ENCODE results near the gene PCBP4. TPM values are rescaled to one million over a fixed set of nuclear protein-coding genes. Genes with fewer than 3 reads are reported as not detected.

Gene PCBP4
- total RNA-seq, 4 donors from 2014 or later, result 22.4 to 382 (median 63.6) TPM

- Histone ChIP-seq H3K4me3 (no peak overlapping the region), H3K27me3 (no peaks in the 10 kb centered on the region), H3K4me1 (no peaks in the 10 kb centered on the region), H3K27ac (no peak overlapping the region), H3K36me3 (no peaks in the 10 kb centered on the region), H3K9me3 (no peaks in the 10 kb centered on the region)
- DNase-seq, result no peak
- TF ChIP-seq POLR2AphosphoS5 (IDR thresholded peaks at IDR 0.05) (no peak), POLR2A (IDR thresholded peaks at IDR 0.05) (no peak), EP300 (IDR thresholded peaks at IDR 0.05; ENCODE audit: low read depth) (no peak)
- TF ChIP-seq, protein P1, sequence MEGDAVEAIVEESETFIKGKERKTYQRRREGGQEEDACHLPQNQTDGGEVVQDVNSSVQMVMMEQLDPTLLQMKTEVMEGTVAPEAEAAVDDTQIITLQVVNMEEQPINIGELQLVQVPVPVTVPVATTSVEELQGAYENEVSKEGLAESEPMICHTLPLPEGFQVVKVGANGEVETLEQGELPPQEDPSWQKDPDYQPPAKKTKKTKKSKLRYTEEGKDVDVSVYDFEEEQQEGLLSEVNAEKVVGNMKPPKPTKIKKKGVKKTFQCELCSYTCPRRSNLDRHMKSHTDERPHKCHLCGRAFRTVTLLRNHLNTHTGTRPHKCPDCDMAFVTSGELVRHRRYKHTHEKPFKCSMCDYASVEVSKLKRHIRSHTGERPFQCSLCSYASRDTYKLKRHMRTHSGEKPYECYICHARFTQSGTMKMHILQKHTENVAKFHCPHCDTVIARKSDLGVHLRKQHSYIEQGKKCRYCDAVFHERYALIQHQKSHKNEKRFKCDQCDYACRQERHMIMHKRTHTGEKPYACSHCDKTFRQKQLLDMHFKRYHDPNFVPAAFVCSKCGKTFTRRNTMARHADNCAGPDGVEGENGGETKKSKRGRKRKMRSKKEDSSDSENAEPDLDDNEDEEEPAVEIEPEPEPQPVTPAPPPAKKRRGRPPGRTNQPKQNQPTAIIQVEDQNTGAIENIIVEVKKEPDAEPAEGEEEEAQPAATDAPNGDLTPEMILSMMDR (IDR thresholded peaks at IDR 0.05), result no peak
- in situ Hi-C loops (cut with MboI; ENCODE audit: low pct_ligation_motif_present in 1 of 4, low pct_unique_long_range_greater_than_20kb in 1 of 4, low sequenced_read_pairs in 3 of 4), result no loop called here
- 97% methylated on average over 5 of the region's 5 CpGs; no CpG with 5 or more reads in 1 of the 2 donors for WGBS, 2 donors (ENCODE audit: low coverage in 1 of 2)
- intact Hi-C loops (cut with DNase I; ENCODE audit: low total_unique reads), result loop anchor here (5.0 kb wide), 1 partner anchor 1863 kb away; no protein-coding TSS in a partner anchor
Observed at GRCh38 chr3:51949121-51949520, 18.1 kb downstream of the PCBP4 start.

- no peak overlapping the region for H3K27ac ChIP-seq
- intact Hi-C loops (cut with DNase I; ENCODE audit: low total_unique reads), result loop anchor here (5.0 kb wide), 1 partner anchor 1864 kb away; no protein-coding TSS in a partner anchor
- H3K4me3 ChIP-seq, result no peak overlapping the region
- H3K4me1 ChIP-seq, result peaks cover 0 to 4% (median 2%) of the 10 kb centered on the region in 4 donors
- in situ Hi-C loops (cut with MboI; ENCODE audit: low pct_ligation_motif_present in 1 of 4, low pct_unique_long_range_greater_than_20kb in 1 of 4, low sequenced_read_pairs in 3 of 4), result no loop called here
- no peak for TF ChIP-seq EP300 (IDR thresholded peaks at IDR 0.05; ENCODE audit: low read depth)
- TF ChIP-seq POLR2A (IDR thresholded peaks at IDR 0.05), result no peak
- no peak for TF ChIP-seq POLR2AphosphoS5 (IDR thresholded peaks at IDR 0.05)
- TF ChIP-seq, protein P1 (IDR thresholded peaks at IDR 0.05), result no peak
- no peaks in the 10 kb centered on the region for H3K27me3 ChIP-seq
- H3K36me3 ChIP-seq, result no peaks in the 10 kb centered on the region
- no peak for DNase-seq
- no peaks in the 10 kb centered on the region for H3K9me3 ChIP-seq
- 97% methylated on average over 10 of the region's 10 CpGs; no CpG with 5 or more reads in 1 of the 2 donors for WGBS, 2 donors (ENCODE audit: low coverage in 1 of 2)
Observed at GRCh38 chr3:51948016-51948580, 19.2 kb downstream of the PCBP4 start.

DNA sequence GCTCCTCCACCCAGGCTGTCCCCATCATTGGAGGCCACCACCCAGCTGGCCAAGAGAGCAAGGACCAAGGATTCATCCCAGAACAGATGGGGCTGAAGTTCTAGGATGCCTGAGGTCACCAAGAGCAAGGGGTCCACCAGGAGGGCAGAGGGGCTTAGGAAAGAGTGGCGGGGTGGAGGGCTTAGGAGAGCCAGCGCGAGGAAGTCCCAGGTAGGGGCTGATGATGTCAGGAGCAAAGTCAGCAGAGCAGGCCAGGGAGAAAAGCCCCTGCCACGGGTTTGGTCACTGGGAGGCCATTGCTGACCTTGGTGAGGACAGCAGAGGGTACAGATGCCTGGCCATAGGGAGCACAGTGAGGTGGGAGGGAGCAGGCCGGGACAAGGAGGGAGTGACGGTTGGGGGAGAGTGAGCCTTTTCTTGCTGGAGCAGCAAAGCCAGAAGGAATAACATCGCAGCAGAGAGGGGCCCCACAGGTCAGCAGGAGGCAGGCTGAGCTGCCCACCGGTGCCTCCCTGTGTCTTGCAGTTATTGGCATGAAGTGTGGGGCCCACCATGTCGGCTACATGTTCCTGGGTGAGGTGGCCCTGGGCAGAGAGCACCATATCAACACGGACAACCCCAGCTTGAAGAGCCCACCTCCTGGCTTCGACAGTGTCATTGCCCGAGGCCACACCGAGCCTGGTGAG, 19.9 kb downstream of the PCBP4 start:
- no peaks in the 10 kb centered on the region for H3K27me3 ChIP-seq
- H3K9me3 ChIP-seq, result no peaks in the 10 kb centered on the region
- 74 to 80% methylated on average over 4 to 13 of the region's 13 CpGs for WGBS, 2 donors (ENCODE audit: low coverage in 1 of 2)
- intact Hi-C loops (cut with DNase I; ENCODE audit: low total_unique reads) (loop anchor here (5.0 kb wide), 1 partner anchor 1865 kb away; no protein-coding TSS in a partner anchor), in situ Hi-C loops (cut with MboI; ENCODE audit: low pct_ligation_motif_present in 1 of 4, low pct_unique_long_range_greater_than_20kb in 1 of 4, low sequenced_read_pairs in 3 of 4) (no loop called here)
- H3K4me3 ChIP-seq, result no peak overlapping the region
- H3K36me3 ChIP-seq, result no peaks in the 10 kb centered on the region
- no peak for DNase-seq
- H3K4me1 ChIP-seq, result peaks cover 4 to 11% (median 10%) of the 10 kb centered on the region in 4 donors
- no peak for TF ChIP-seq POLR2AphosphoS5 (IDR thresholded peaks at IDR 0.05)
- TF ChIP-seq EP300 (IDR thresholded peaks at IDR 0.05; ENCODE audit: low read depth), result no peak
- TF ChIP-seq POLR2A (IDR thresholded peaks at IDR 0.05), result no peak
- TF ChIP-seq, protein P1 (IDR thresholded peaks at IDR 0.05), result no peak
- no peak overlapping the region for H3K27ac ChIP-seq

DNA sequence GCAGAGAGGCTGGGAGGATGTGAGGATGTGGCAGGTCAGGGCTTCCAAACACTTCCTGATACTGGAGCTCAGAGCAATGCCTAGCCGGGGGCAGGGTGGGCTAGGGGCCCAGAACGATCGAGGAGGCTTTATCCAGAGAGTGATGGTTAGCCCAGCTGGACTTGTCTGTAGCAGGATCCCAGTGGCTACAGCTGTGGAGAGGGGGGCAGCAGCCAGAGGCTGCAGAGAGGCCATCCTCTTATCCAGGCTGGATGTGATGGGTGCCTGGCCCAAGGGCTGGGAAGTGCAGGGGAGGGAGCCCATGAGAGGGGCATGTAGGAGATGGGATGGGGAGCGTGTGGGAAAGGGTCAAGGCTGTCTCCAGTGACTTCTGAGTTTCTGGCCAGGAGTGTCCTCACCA, 20.5 kb downstream of the PCBP4 start:
- no peak for DNase-seq
- H3K36me3 ChIP-seq, result no peaks in the 10 kb centered on the region
- H3K27me3 ChIP-seq, result no peaks in the 10 kb centered on the region
- peaks cover 6 to 12% (median 12%) of the 10 kb centered on the region in 4 donors for H3K4me1 ChIP-seq
- H3K27ac ChIP-seq, result no peak overlapping the region
- 84% methylated on average over 3 to 4 of the region's 4 CpGs for WGBS, 2 donors (ENCODE audit: low coverage in 1 of 2)
- intact Hi-C loops (cut with DNase I; ENCODE audit: low total_unique reads), result loop anchor here (5.0 kb wide), 1 partner anchor 1866 kb away; no protein-coding TSS in a partner anchor
- no peak for TF ChIP-seq POLR2AphosphoS5 (IDR thresholded peaks at IDR 0.05)
- TF ChIP-seq EP300 (IDR thresholded peaks at IDR 0.05; ENCODE audit: low read depth), result no peak
- TF ChIP-seq, protein P1 (IDR thresholded peaks at IDR 0.05), result no peak
- TF ChIP-seq POLR2A (IDR thresholded peaks at IDR 0.05), result no peak
- H3K9me3 ChIP-seq, result no peaks in the 10 kb centered on the region
- H3K4me3 ChIP-seq, result no peak overlapping the region
- in situ Hi-C loops (cut with MboI; ENCODE audit: low pct_ligation_motif_present in 1 of 4, low pct_unique_long_range_greater_than_20kb in 1 of 4, low sequenced_read_pairs in 3 of 4), result no loop called here

All from transverse colon (tissue), 4 donors.